H1 (cell line): ENCODE data around the gene GNG11. TPM values are rescaled to one million over a fixed set of nuclear protein-coding genes. Genes with fewer than 3 reads are reported as not detected.
A peak's percentile ranks its signal among the peaks of the same experiment; 100 is the strongest.

ENCODE experiments used
- BACH1 ChIP-seq: IDR thresholded peaks from 2 replicates; pipeline ENCODE4 v1.6.1; 2012; ENCODE audit warnings: low read length, improper control_type of control experiment
- BRCA1 ChIP-seq: IDR thresholded peaks from 2 replicates; pipeline ENCODE4 v1.6.1; 2012; ENCODE audit warnings: low read depth, low read length, improper control_type of control experiment
- CBX8 ChIP-seq: fragments of 300-800, 300-1000 bp; sonication (generic); IDR thresholded peaks from 2 replicates; pipeline ENCODE4 v1.7.1; 2016; ENCODE audit warnings: low read depth, low read length, borderline replicate concordance
- CEBPB ChIP-seq: IDR thresholded peaks from 2 replicates; pipeline ENCODE4 v1.6.1; 2012; ENCODE audit warnings: low read depth, low read length
- CHD2 ChIP-seq: IDR thresholded peaks from 2 replicates; pipeline ENCODE4 v1.6.1; 2012; ENCODE audit warnings: low read length, improper control_type of control experiment
- CREB1 ChIP-seq: IDR thresholded peaks from 2 replicates; pipeline ENCODE4 v1.6.1; 2012; ENCODE audit warnings: inconsistent platforms
- EGR1 ChIP-seq: IDR thresholded peaks from 2 replicates; pipeline ENCODE4 v1.6.1; 2011; ENCODE audit warnings: low read depth, low read length, borderline replicate concordance
- EP300 ChIP-seq, 2 experiments: IDR thresholded peaks; 1 replicate in 1 of 2; 2 replicates in 1 of 2; pipeline ENCODE4 v1.6.1; 2011 to 2012; ENCODE audit warnings: low read depth in 2 of 2, low read length in 2 of 2, mild to moderate bottlenecking in 2 of 2, borderline replicate concordance in 1 of 2, inconsistent platforms in 1 of 2, moderate library complexity in 1 of 2
- FOSL1 ChIP-seq: IDR thresholded peaks from 2 replicates; pipeline ENCODE4 v1.6.1; 2011; ENCODE audit warnings: mild to moderate bottlenecking, low read depth, low read length, moderate library complexity; ENCODE audit not compliant: insufficient read depth
- GABPA ChIP-seq: IDR thresholded peaks from 2 replicates; pipeline ENCODE4 v1.6.1; 2011; ENCODE audit warnings: mild to moderate bottlenecking, low read length, moderate library complexity, borderline replicate concordance; ENCODE audit not compliant: insufficient read depth
- HDAC2 ChIP-seq, 2 experiments: fragments of 300-600 bp in 1 of 2; sonication (generic) in 1 of 2; IDR thresholded peaks; 2 replicates each; pipeline ENCODE4 v1.6.1; 2011 to 2012; ENCODE audit warnings: low read depth in 2 of 2, low read length in 2 of 2, mild to moderate bottlenecking in 2 of 2, moderate library complexity in 2 of 2, borderline replicate concordance in 1 of 2, inconsistent platforms in 1 of 2
- JUN ChIP-seq: IDR thresholded peaks from 2 replicates; pipeline ENCODE4 v1.6.1; 2011; ENCODE audit warnings: low read depth, mild to moderate bottlenecking, improper control_type of control experiment, low read length
- NANOG ChIP-seq: IDR thresholded peaks from 2 replicates; pipeline ENCODE4 v1.6.1; 2011; ENCODE audit warnings: low read length, low read depth, mild to moderate bottlenecking, inconsistent platforms; ENCODE audit not compliant: insufficient read depth, poor library complexity, severe bottlenecking
- POLR2A ChIP-seq, 2 experiments: IDR thresholded peaks; 1 replicate in 1 of 2; 2 replicates in 1 of 2; pipeline ENCODE4 v1.6.1; 2011; ENCODE audit warnings: low read depth in 2 of 2, low read length in 2 of 2, mild to moderate bottlenecking in 2 of 2; ENCODE audit errors: control extremely low read depth in 1 of 2
- POLR2AphosphoS5 ChIP-seq: IDR thresholded peaks from 2 replicates; pipeline ENCODE4 v1.6.1; 2011; ENCODE audit warnings: low read depth, low read length
- POU5F1 ChIP-seq: IDR thresholded peaks from 2 replicates; pipeline ENCODE4 v1.6.1; 2011; ENCODE audit warnings: low read depth, mild to moderate bottlenecking, low read length, moderate library complexity
- RAD21 ChIP-seq, 2 experiments: IDR thresholded peaks in 1 of 2; conservative IDR thresholded peaks in 1 of 2; 2 replicates each; pipeline ENCODE4 v1.6.1; 2011; ENCODE audit warnings: low read depth in 2 of 2, low read length in 2 of 2, improper control_type of control experiment in 1 of 2, inconsistent platforms in 1 of 2, mild to moderate bottlenecking in 1 of 2, moderate library complexity in 1 of 2
- RBBP5 ChIP-seq: IDR thresholded peaks from 2 replicates; pipeline ENCODE4 v1.7.1; 2012; ENCODE audit warnings: low read depth, mild to moderate bottlenecking, inconsistent platforms, low read length, moderate library complexity, borderline replicate concordance
- RNF2 ChIP-seq: fragments of 200-900, 300-1000 bp; sonication (generic); IDR thresholded peaks from 2 replicates; pipeline ENCODE4 v1.7.1; 2016; ENCODE audit warnings: borderline replicate concordance, low read depth, mild to moderate bottlenecking, antibody characterized with exemption, low read length; ENCODE audit not compliant: poor library complexity, severe bottlenecking; ENCODE audit errors: missing control alignments
- SIRT6 ChIP-seq: IDR thresholded peaks from one replicate; pipeline ENCODE4 v1.7.1; 2012; ENCODE audit warnings: low read length, inconsistent platforms
- SRF ChIP-seq: IDR thresholded peaks from 2 replicates; pipeline ENCODE4 v1.6.1; 2011; ENCODE audit warnings: mild to moderate bottlenecking, low read depth, low read length, moderate library complexity
- SUZ12 ChIP-seq: fragments of 200-600 bp; sonication (generic); IDR thresholded peaks from 2 replicates; pipeline ENCODE4 v1.6.1; 2012; ENCODE audit warnings: mild to moderate bottlenecking, inconsistent platforms, low read length, moderate library complexity, mixed read lengths
- polyA plus RNA-seq, 7 experiments: library from polyadenylated mRNA; depleted of rRNA in 3 of 7; stranded (reverse) in 5 of 7; unstranded in 2 of 7; fragments of >200 nt in 5 of 7; fragments of 200-250 nt in 2 of 7; gene quantifications; 1 replicate in 5 of 7; 2 replicates in 1 of 7; 4 replicates in 1 of 7; pipeline versions ENCODE4 v1.2.1 to v1.2.3, GENCODE V29; 2011 to 2013; ENCODE audit warnings: missing spikeins in 2 of 7, mixed read lengths in 2 of 7
- total RNA-seq: library from RNA; stranded (reverse); fragmentation: NEBNext Ultra II Directional; extraction: Animal tissue kit (Norgen Biotek cat#: 25700); gene quantifications from 2 replicates; pipeline ENCODE4 v1.2.1, GENCODE V29; 2021
- TF ChIP-seq, protein P1 (sequence below): IDR thresholded peaks from 2 replicates; pipeline ENCODE4 v1.6.1; 2011; ENCODE audit warnings: low read depth, mild to moderate bottlenecking, low read length; ENCODE audit not compliant: insufficient read depth

GNG11 gene
- total and polyA plus RNA-seq, 2 of the 8 experiments (the other 6 are each of a cell fraction or from before 2014, with no cell fraction given) = 0.38 to 1.3 TPM

DNA sequence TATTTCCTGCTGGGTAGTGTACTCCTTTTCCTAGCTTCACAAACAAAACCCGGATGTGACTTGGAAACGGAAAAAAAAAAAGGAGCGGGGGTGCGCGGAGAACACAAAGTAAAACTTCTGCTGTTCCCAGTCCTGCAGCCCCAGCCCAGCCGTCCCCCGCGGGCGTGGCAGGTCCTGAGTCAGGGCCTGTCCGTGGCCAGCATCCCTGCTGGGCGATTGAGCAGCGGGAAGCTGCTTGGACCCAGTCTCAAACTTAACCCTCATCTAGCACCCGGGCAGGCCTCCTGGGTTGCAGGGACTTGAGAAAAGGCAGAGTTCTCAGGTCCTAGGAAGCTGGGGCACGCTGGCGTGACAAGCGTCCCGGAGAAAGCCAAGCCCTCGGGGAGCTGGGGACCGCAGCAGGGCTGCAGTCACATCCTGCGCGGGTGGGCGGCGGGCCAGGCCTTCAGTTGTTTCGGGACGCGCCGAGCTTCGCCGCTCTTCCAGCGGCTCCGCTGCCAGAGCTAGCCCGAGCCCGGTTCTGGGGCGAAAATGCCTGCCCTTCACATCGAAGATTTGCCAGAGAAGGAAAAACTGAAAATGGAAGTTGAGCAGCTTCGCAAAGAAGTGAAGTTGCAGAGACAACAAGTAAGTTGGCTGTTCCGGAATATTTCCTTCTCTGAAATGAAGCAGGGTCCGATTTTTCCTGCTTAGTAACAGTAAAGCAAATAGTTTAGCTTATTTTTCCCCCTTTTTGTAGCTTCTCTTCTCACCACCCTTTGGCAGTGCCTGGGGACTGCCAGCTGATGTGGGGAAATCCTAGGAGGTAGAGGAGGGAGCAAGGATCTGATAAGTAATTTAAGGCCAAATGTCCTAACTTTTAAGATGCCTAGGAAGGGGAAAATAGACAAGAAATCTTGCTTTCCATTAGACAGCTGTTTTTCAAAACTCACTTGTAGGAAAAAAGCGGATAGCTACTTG, at the start of gene GNG11 (continued):
- TF ChIP-seq POLR2A (IDR thresholded peaks at IDR 0.05; ENCODE audit: control extremely low read depth in 1 of 2, low read depth in 2 of 2, low read length in 2 of 2) (peak in 1 of 2 experiments; percentile 33; a peak in 1 of 3 replicates), POLR2AphosphoS5 (no peak), SIRT6 (no peak), JUN (no peak), NANOG (no peak), RBBP5 (peak; percentile 83; the same call in 1 of the 2 replicates), RAD21 (IDR thresholded peaks at IDR 0.05 in 1 of 2, conservative IDR thresholded peaks at IDR 0.05 in 1 of 2; ENCODE audit: low read depth in 2 of 2, low read length in 2 of 2) (peak in 1 of 2 experiments; percentile 31; a peak in 1 of 4 replicates), BRCA1 (no peak), CHD2 (no peak), CBX8 (no peak), CREB1 (no peak), EP300 (IDR thresholded peaks at IDR 0.05; ENCODE audit: borderline replicate concordance in 1 of 2, low read depth in 2 of 2, low read length in 2 of 2) (no peak), RNF2 (no peak), POU5F1 (no peak), BACH1 (no peak), SRF (no peak), GABPA (no peak), CEBPB (no peak), SUZ12 (no peak), EGR1 (no peak), FOSL1 (no peak), HDAC2 (IDR thresholded peaks at IDR 0.05; ENCODE audit: borderline replicate concordance in 1 of 2, low read depth in 2 of 2, low read length in 2 of 2) (no peak)
- TF ChIP-seq, protein P1, sequence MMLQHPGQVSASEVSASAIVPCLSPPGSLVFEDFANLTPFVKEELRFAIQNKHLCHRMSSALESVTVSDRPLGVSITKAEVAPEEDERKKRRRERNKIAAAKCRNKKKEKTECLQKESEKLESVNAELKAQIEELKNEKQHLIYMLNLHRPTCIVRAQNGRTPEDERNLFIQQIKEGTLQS = no peak
